ENCODE results near the gene PDXDC1. TPM values are rescaled to one million over a fixed set of nuclear protein-coding genes. Genes with fewer than 3 reads are reported as not detected.

PDXDC1 gene
- total RNA-seq, 3 donors from 2014 or later: 161 to 258 (median 233) TPM

- no peaks in the 10 kb centered on the region for H3K9me3 ChIP-seq
- intact Hi-C loops (cut with DNase I, micrococcal nuclease): no loop called here
- ATAC-seq (no peak), DNase-seq (no peak)
- TF ChIP-seq, protein P1, sequence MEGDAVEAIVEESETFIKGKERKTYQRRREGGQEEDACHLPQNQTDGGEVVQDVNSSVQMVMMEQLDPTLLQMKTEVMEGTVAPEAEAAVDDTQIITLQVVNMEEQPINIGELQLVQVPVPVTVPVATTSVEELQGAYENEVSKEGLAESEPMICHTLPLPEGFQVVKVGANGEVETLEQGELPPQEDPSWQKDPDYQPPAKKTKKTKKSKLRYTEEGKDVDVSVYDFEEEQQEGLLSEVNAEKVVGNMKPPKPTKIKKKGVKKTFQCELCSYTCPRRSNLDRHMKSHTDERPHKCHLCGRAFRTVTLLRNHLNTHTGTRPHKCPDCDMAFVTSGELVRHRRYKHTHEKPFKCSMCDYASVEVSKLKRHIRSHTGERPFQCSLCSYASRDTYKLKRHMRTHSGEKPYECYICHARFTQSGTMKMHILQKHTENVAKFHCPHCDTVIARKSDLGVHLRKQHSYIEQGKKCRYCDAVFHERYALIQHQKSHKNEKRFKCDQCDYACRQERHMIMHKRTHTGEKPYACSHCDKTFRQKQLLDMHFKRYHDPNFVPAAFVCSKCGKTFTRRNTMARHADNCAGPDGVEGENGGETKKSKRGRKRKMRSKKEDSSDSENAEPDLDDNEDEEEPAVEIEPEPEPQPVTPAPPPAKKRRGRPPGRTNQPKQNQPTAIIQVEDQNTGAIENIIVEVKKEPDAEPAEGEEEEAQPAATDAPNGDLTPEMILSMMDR (IDR thresholded peaks at IDR 0.05): no peak
- H3K36me3 ChIP-seq (ENCODE audit: low read depth): peaks cover 23% of the 10 kb centered on the region
- H3K4me3 ChIP-seq: no peak overlapping the region
- H3K4me1 ChIP-seq (ENCODE audit: low read depth): no peaks in the 10 kb centered on the region
Observed at GRCh38 chr16:15035163-15035729, 60.4 kb downstream of the PDXDC1 start.

GRCh38 chr16:15037003-15037402 is 62.2 kb downstream of the PDXDC1 start:
- DNase-seq (no peak), ATAC-seq (no peak)
- Histone ChIP-seq H3K4me1 (ENCODE audit: low read depth) (peaks cover 2% of the 10 kb centered on the region), H3K36me3 (ENCODE audit: low read depth) (peaks cover 22% of the 10 kb centered on the region), H3K9me3 (no peaks in the 10 kb centered on the region), H3K4me3 (no peak overlapping the region)
- intact Hi-C loops (cut with DNase I, micrococcal nuclease): no loop called here
- TF ChIP-seq, protein P1 (IDR thresholded peaks at IDR 0.05): no peak

DNA sequence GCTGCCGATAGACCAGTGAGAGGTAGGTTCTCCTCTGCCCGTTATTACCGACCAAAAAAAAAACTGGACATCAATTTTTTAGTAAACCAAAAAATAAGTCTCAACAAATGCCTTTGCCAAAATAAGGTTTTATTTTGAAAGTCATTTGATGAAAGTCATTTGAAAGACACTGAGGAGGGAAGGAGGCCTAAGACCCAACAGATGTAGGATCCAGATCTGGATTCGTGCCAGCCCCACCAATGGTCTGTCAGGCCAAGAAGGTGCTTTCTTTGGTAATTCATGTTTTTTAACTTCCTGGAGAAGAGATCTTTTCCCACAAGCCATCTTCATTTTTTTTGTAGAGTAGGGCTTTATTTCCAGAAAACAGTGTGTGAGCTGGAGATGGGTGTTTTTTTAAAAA is 62.9 kb downstream of the PDXDC1 start:
- TF ChIP-seq, protein P1 (IDR thresholded peaks at IDR 0.05): no peak
- H3K36me3 ChIP-seq (ENCODE audit: low read depth): peaks cover 15% of the 10 kb centered on the region
- no peaks in the 10 kb centered on the region for H3K9me3 ChIP-seq
- no peak for ATAC-seq
- intact Hi-C loops (cut with DNase I, micrococcal nuclease): no loop called here
- H3K4me3 ChIP-seq: no peak overlapping the region
- peaks cover 2% of the 10 kb centered on the region for H3K4me1 ChIP-seq (ENCODE audit: low read depth)
- DNase-seq: no peak

- no peaks in the 10 kb centered on the region for H3K9me3 ChIP-seq
- TF ChIP-seq, protein P1 (IDR thresholded peaks at IDR 0.05): no peak
- no peak for ATAC-seq
- peaks cover 2% of the 10 kb centered on the region for H3K4me1 ChIP-seq (ENCODE audit: low read depth)
- H3K4me3 ChIP-seq: no peak overlapping the region
- intact Hi-C loops (cut with DNase I, micrococcal nuclease): no loop called here
- peaks cover 7% of the 10 kb centered on the region for H3K36me3 ChIP-seq (ENCODE audit: low read depth)
- no peak for DNase-seq
Observed at GRCh38 chr16:15038689-15039088, 63.9 kb downstream of the PDXDC1 start.

DNA sequence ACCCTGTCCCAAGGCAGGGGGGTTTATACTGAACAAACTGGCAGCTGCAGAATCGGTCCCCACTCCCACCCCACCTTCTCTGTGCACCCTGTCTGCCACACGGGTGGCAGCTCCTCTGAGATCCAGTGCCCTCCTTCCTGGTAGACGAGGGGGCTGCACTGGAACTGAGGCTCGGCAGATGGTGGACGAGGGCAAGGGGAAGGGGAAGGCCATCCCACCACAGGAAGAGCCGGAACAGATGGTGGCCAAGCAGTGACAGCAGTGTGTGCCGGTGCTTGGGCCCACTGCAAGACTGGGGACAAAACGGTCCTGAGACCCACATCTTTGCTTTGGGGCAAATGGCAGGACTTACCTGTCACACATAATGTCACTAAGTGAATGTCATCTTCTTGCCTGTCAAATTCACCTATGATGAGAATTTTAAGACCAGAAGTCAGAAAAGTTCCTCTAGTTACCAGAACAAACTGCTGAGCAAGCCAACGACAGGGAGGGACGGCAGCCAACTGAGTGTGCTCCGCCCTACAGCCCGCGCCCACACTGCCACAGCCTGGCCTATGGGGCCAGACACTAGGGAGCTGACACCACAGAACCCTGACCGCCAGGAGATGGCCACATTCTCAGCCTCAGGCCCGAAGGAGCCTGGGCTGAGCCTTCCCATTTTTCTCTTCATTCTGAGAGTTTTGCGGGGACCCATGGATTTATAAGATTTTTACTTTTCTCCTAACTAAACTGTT is 66.6 kb downstream of the PDXDC1 start:
- TF ChIP-seq, protein P1 (IDR thresholded peaks at IDR 0.05): no peak
- ATAC-seq (peak; percentile 97), DNase-seq (peak; percentile 80 to 82 (median 80))
- intact Hi-C loops (cut with DNase I, micrococcal nuclease): no loop called here
- no peak overlapping the region for H3K4me3 ChIP-seq
- H3K4me1 ChIP-seq (ENCODE audit: low read depth): peaks cover 2% of the 10 kb centered on the region
- H3K36me3 ChIP-seq (ENCODE audit: low read depth): no peaks in the 10 kb centered on the region
- no peaks in the 10 kb centered on the region for H3K9me3 ChIP-seq
